Measurements from ENCODE around the gene DLEU7. TPM values are rescaled to one million over a fixed set of nuclear protein-coding genes. Genes with fewer than 3 reads are reported as not detected.

The DLEU7 gene
- total and polyA plus RNA-seq, 10 of the 15 experiments (the other 5 are each of a cell fraction or from before 2014, with no cell fraction given) = not detected

DNA sequence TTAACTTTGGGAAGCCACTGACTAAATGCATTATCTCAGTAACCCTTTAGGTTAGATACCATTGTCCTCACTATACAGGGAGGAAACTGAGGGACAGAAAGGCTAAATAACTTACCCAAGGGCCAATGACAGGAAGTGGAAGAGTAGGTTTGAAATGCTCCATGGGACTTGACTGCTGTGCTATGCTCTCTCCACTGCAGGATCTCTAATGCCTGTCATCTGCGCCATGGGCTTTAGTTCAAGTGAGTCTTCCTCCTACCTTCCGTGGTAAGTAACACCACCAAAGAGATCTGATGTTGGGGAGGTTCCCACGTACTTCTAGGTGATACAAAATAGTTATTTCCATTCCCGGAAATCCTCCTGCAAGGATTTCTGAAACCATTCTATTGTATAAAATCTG lies 3.7 kb downstream of the DLEU7 start:
- H3K9me3 ChIP-seq (replicated peaks; ENCODE audit: control insufficient read depth, insufficient read depth, low read length) = no peaks in the 10 kb centered on the region; the same call in 2 of the 3 replicates
- no peak overlapping the region for H3K4me3 ChIP-seq
- H4K20me1 ChIP-seq (ENCODE audit: control insufficient read depth, insufficient read depth) = no peaks in the 10 kb centered on the region
- no peaks in the 10 kb centered on the region for H3K79me2 ChIP-seq (ENCODE audit: control insufficient read depth, insufficient read depth, low read length)
- POLR2A ChIA-PET = no interaction called here
- H3K4me2 ChIP-seq (ENCODE audit: control insufficient read depth, insufficient read depth) = no peak overlapping the region
- ATAC-seq = no peak
- no peak overlapping the region for H2AFZ ChIP-seq (ENCODE audit: control insufficient read depth, low read depth, low read length)
- H3K4me1 ChIP-seq (ENCODE audit: control insufficient read depth, insufficient read depth, low read length) = no peaks in the 10 kb centered on the region
- no peak for DNase-seq (ENCODE audit: low read depth, low spot score)
- SMC1A ChIA-PET (ENCODE audit: uncharacterized antibody, unreplicated experiment) = interaction anchor here (0.6 kb wide), 1 partner anchor 234 kb away, joined by 3 read pairs; no protein-coding TSS in a partner anchor
- H3K27me3 ChIP-seq (replicated peaks in 1 of 2; ENCODE audit: control insufficient read depth in 2 of 2, insufficient read depth in 2 of 2, low read length in 1 of 2) = no peaks in the 10 kb centered on the region
- BruUV-seq (replicated peaks) = no TSS peak
- no peak for FAIRE-seq
- H3K36me3 ChIP-seq (ENCODE audit: control insufficient read depth in 2 of 2, insufficient read depth in 2 of 2, low read length in 1 of 2) = no peaks in the 10 kb centered on the region
- no peak overlapping the region for H3K27ac ChIP-seq (ENCODE audit: control insufficient read depth, insufficient read depth)
- in situ Hi-C loops (cut with MboI) = no loop called here
- no peak for TF ChIP-seq ZBED1 (IDR thresholded peaks at IDR 0.05; ENCODE audit: borderline replicate concordance)
- no peak for TF ChIP-seq ASH2L (IDR thresholded peaks at IDR 0.05; ENCODE audit: borderline replicate concordance, low read depth)
- TF ChIP-seq, protein P1, sequence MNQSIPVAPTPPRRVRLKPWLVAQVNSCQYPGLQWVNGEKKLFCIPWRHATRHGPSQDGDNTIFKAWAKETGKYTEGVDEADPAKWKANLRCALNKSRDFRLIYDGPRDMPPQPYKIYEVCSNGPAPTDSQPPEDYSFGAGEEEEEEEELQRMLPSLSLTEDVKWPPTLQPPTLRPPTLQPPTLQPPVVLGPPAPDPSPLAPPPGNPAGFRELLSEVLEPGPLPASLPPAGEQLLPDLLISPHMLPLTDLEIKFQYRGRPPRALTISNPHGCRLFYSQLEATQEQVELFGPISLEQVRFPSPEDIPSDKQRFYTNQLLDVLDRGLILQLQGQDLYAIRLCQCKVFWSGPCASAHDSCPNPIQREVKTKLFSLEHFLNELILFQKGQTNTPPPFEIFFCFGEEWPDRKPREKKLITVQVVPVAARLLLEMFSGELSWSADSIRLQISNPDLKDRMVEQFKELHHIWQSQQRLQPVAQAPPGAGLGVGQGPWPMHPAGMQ (IDR thresholded peaks at IDR 0.05; ENCODE audit: borderline replicate concordance) = no peak
- no peak for TF ChIP-seq IKZF1 (conservative IDR thresholded peaks at IDR 0.05)
- WGBS (ENCODE audit: insufficient coverage, insufficient replicate concordance, low lambda C conversion rate, missing lambda C conversion rate) = 46% methylated on average over 4 of the region's 4 CpGs
- RAD21 ChIA-PET (ENCODE audit: unreplicated experiment) = no interaction called here
- CTCF ChIA-PET = no interaction called here
- no peak overlapping the region for H3K9ac ChIP-seq (ENCODE audit: control insufficient read depth, insufficient read depth, low read length)
- intact Hi-C loops (cut with micrococcal nuclease; ENCODE audit: unreplicated experiment) = no loop called here

DNA sequence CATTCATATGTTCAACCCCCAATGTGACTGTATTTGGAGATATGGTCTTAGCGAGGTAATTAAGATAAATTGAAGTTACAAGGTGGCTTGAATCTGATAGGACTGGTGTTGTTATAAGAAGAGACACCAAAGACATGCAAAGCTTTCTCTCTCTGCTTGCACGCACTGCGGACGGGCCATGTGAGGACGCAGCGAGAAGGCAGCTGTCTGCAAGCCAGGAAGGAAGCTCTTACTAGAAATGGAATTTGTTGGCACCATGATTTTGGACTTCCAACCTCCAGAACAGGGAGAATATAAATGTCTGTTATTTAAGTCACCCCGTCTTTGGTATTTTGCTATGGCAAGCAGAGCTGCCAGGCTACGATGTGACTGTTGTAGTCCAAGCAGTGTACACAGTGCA lies 4.8 kb downstream of the DLEU7 start:
- WGBS (ENCODE audit: insufficient coverage, insufficient replicate concordance, low lambda C conversion rate, missing lambda C conversion rate) = 70% methylated on average over 8 of the region's 8 CpGs
- no peak for TF ChIP-seq ESRRA (IDR thresholded peaks at IDR 0.05; ENCODE audit: low read length)
- H3K27me3 ChIP-seq (replicated peaks in 1 of 2; ENCODE audit: control insufficient read depth in 2 of 2, insufficient read depth in 2 of 2, low read length in 1 of 2) = no peaks in the 10 kb centered on the region
- H3K4me2 ChIP-seq (ENCODE audit: control insufficient read depth, insufficient read depth) = no peak overlapping the region
- FAIRE-seq = no peak
- DNase-seq (ENCODE audit: low read depth, low spot score) = no peak
- H3K36me3 ChIP-seq (ENCODE audit: control insufficient read depth in 2 of 2, insufficient read depth in 2 of 2, low read length in 1 of 2) = no peaks in the 10 kb centered on the region
- H3K9me3 ChIP-seq (replicated peaks; ENCODE audit: control insufficient read depth, insufficient read depth, low read length) = no peaks in the 10 kb centered on the region; the same call in 2 of the 3 replicates
- H3K9ac ChIP-seq (ENCODE audit: control insufficient read depth, insufficient read depth, low read length) = no peak overlapping the region
- H2AFZ ChIP-seq (ENCODE audit: control insufficient read depth, low read depth, low read length) = no peak overlapping the region
- ChIA-PET RAD21 (ENCODE audit: unreplicated experiment) (interaction anchor here (1.0 kb wide), 1 partner anchor 73 kb away, joined by 3 read pairs; no protein-coding TSS in a partner anchor), POLR2A (no interaction called here), CTCF (no interaction called here), SMC1A (ENCODE audit: uncharacterized antibody, unreplicated experiment) (no interaction called here)
- no TSS peak for BruUV-seq (replicated peaks)
- no peaks in the 10 kb centered on the region for H3K79me2 ChIP-seq (ENCODE audit: control insufficient read depth, insufficient read depth, low read length)
- intact Hi-C loops (cut with micrococcal nuclease; ENCODE audit: unreplicated experiment) = no loop called here
- no peak for ATAC-seq
- no peaks in the 10 kb centered on the region for H3K4me1 ChIP-seq (ENCODE audit: control insufficient read depth, insufficient read depth, low read length)
- in situ Hi-C loops (cut with MboI) = no loop called here
- no peak overlapping the region for H3K4me3 ChIP-seq
- H3K27ac ChIP-seq (ENCODE audit: control insufficient read depth, insufficient read depth) = no peak overlapping the region
- no peaks in the 10 kb centered on the region for H4K20me1 ChIP-seq (ENCODE audit: control insufficient read depth, insufficient read depth)

Measured in GM12878 (cell line).